NB4 (cell line): ENCODE measurements around the gene WIPF1.
"Not testable (repeated sequence)": the region's sequence is repeated elsewhere in the genome, so short reads cannot be mapped to it uniquely, and the experiment has no call there.

ENCODE experiments used
- CTCF ChIP-seq: IDR thresholded peaks from one replicate; pipeline ENCODE4 v1.5.1; 2012; ENCODE audit warnings: low read depth, low read length
- MAX ChIP-seq: IDR thresholded peaks from 2 replicates; pipeline ENCODE4 v1.6.1; 2011; ENCODE audit warnings: low read depth, low read length
- POLR2A ChIP-seq: IDR thresholded peaks from 2 replicates; pipeline ENCODE4 v1.6.1; 2011; ENCODE audit warnings: mild to moderate bottlenecking; ENCODE audit not compliant: insufficient read length; ENCODE audit errors: extremely low read depth

- TF ChIP-seq CTCF, MAX, POLR2A: not testable (repeated sequence)
Observed at GRCh38 chr2:174548646-174549045, 49.0 kb downstream of the WIPF1 start.
